GM19468 (cell line): Measurements from ENCODE around the gene ZNF544.

Experiments used
- ATAC-seq: cut with Tn5 transposase; IDR thresholded peaks from one replicate; pipeline ENCODE4 v1.9.1; 2021; ENCODE audit warnings: mild to moderate bottlenecking, moderate library complexity, moderate number of reproducible peaks; ENCODE audit not compliant: unreplicated experiment; ENCODE audit errors: extremely low read depth

The ZNF544 gene

GRCh38 chr19:58228585-58229254, at the start of gene ZNF544:
Gene ZNF544 (plus strand): TSS chr19:58228914. CDS start chr19:58244024, 15,110 bp downstream.
- no peak for ATAC-seq

DNA sequence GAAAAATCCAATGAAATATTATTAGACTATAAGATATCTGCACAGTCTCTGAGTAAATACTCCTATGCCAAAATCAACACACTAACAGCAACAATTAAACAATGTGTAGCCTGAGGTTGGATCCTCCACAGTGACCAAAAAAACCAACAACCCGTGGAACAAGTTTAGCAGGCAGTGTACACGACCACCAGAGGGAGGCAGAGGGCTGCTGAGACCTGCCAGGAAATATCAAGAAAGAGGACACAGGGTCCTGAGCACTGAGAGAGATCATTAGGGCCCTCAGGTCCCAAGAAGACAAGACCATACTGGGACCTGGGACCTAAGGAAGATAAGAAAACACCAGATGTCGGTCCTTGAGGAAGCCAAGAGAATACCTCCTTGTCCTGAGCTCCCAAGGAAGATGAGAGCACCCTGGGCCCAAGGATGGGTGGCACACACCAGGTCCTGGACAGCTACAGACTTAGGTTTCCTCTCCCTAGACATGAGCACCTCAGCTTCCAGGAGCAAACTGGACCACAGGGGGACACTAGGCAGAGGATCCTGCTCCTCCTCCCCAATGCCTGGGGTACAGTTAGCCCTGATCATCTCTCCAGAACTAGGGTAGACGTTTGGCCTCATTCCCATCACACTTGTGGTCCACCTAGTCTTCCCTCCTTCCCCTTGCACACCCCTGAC, 46.7 kb upstream of the ZNF544 start:
- no peak for ATAC-seq

DNA sequence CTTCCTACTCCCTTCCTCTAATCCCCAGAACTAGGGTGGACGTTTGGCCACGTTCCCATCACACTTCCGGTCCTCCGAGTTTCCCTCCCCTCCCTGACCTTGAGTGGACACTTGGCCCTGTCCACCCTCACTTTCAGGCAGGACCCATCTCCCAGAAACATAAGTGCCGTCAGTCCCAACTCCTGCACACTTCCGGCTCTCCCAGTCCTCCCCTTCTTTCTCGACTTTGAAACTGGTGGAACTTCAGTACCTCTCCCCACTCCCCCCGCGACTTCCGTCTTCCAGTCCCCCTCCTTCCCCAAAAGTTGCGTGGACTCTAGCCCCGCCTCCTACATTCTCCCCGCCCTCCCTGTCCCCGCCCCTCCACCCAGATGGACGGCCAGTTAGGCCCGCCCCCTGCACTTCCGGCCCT, 46.1 kb upstream of the ZNF544 start:
- ATAC-seq: no peak

- peak; percentile 85 for ATAC-seq
These were observed 45.5 kb upstream of the ZNF544 start, which contains the start of gene ZNF274 for GRCh38 chr19:58182989-58183816. Gene ZNF274 (plus strand): TSS chr19:58183061. CDS start chr19:58183966, 905 bp downstream.

GRCh38 chr19:58183817-58184215, 44.9 kb upstream of the ZNF544 start:
- no peak for ATAC-seq

DNA sequence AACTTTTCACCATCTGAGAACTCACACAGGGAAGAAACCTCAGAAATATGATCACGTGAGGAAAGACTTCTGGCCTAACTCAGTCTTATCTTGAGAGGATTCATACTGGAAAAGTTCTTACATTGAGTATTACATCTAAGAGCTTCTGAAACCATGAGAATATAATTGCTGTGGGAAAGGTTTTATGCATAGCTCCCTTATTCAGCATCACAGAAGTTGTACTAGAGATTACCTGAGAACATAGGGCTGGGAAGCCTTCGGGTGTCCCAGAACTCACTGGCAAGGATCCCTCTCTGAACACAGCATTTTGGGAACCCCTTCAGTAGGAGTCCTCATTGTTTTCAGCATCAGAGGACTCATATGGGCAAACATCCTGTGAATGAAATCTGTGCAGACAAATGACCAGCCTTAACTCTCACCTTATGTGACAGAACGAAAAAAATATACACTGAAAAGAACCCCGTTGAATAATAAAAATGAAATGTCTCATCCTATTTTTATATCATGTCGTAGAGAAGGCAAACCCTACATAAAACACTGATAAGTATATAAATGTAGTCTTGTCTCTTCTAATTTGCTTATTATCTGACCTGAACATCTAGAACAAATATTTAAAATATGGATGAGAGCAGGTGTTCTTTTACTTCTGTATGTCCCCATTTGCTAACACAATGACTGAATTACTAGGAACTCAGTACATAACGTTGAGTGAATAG, 31.7 kb upstream of the ZNF544 start:
- ATAC-seq: no peak

- ATAC-seq: no peak
These were observed 24.8 kb upstream of the ZNF544 start for GRCh38 chr19:58203814-58204475.

DNA sequence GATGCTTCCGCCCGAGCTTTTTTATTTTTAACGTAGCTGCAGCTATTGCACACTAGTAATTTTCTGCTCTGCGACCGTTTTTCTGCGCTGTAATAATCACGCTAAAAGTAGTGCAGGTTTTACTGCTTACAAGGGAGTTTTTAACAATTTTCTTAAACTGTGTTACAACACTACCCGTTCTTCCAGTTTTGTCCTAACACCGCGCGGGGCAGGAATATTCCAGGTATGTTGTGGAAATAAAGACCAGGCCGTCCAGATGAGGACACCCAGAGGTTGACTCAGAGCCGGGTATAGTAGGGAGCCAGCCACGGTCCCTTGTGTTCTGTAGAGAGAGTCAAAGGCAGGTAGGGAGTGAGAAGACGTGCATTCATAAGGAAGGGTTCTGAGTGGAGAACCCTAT, 24.1 kb upstream of the ZNF544 start:
- ATAC-seq: no peak

DNA sequence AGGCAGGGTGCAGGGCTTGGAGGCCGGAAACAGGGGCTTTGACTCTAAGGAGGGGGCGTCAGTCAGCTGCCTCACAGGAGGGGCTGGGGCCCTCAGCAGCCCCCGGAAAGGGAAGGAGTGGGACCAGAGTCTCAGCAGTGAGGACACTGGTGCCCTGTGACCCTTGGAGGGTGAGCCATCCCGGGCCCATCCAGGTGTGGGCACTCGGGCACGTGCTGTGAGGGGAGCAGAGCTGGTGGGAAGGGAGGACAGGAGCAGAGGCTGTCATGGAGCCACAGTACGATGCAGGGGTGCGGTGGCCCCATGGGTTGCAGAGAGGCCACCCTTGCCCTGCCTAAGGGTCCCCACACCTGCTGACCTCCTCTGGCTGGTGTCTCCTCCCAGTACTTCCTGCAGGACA, 19.1 kb upstream of the ZNF544 start:
- ATAC-seq: no peak

DNA sequence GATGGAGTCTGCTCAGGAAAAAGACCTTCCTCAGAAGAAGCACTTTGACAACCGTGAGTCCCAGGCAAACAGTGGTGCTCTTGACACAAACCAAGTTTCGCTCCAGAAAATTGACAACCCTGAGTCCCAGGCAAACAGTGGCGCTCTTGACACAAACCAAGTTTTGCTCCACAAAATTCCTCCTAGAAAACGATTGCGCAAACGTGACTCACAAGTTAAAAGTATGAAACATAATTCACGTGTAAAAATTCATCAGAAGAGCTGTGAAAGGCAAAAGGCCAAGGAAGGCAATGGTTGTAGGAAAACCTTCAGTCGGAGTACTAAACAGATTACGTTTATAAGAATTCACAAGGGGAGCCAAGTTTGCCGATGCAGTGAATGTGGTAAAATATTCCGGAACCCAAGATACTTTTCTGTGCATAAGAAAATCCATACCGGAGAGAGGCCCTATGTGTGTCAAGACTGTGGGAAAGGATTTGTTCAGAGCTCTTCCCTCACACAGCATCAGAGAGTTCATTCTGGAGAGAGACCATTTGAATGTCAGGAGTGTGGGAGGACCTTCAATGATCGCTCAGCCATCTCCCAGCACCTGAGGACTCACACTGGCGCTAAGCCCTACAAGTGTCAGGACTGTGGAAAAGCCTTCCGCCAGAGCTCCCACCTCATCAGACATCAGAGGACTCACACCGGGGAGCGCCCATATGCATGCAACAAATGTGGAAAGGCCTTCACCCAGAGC, 16.2 kb upstream of the ZNF544 start:
- no peak for ATAC-seq

GRCh38 chr19:58213075-58213369, 15.7 kb upstream of the ZNF544 start:
- ATAC-seq: no peak

- no peak for ATAC-seq
These were observed 11.6 kb upstream of the ZNF544 start for GRCh38 chr19:58217069-58217481.

- no peak for ATAC-seq
These were observed 10.9 kb upstream of the ZNF544 start for GRCh38 chr19:58217607-58218391.

DNA sequence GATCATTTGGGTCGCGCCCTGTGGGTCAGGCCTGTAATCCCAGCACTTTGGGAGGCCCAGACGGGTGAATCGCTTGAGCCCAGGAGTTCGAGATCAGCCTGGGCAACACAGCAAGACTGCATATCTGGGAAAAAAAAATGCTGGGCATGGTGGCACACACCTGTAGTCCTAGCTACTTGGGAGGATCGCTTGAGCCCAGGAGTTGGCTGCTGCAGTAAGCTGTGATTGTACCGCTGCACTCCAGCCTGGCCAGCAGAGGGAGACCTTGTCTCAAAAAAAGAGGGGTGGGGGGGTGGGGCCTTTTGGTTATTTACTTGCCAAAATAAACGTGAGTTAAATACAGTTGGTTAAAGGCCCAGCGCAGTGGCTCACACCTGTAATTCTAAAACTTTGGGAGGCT, 9.8 kb upstream of the ZNF544 start:
- ATAC-seq: no peak

- no peak for ATAC-seq
These were observed 640 bp upstream of the ZNF544 start for GRCh38 chr19:58227964-58228584.

DNA sequence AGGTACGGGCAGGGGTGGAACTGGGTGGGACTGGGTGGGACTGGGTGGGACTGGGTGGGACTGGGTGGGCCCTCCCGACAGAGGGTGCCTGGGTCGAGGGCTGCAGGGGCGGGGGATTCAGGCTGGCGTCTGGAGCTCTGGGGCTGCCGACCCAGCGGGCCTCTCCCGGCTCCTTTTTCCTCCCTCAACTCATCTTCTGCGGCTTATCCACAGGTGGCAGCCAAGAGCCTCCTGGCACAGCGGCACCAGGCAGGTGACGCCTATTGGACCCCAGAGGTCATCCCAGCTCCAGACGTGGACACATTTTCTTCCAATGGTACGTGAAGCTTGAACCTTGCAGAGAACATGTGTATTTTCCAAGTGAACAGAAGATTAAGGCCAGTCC, 533 bp downstream of the ZNF544 start:
- ATAC-seq: no peak

- no peak for ATAC-seq
These were observed 8.6 kb downstream of the ZNF544 start for GRCh38 chr19:58237324-58237723.

DNA sequence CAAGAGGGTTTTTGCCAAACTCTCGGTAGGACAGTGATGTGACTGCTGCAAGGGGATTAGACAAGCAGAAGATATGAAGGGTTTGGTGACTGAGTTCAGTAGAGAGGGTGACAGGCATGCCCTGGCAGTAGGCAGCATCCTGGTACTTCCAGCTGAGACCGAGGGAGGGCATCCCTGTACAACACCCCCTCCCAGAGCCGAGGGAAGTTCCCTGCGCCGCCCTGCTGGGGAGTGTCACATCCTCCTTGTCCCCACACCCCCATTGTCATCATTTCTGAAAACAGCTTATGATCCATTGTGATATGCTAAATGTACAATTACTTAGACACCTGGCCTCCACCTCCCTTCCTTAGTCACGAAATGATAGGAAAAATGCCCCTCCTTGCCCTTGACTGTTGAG, 14.6 kb downstream of the ZNF544 start:
- ATAC-seq: no peak
